ENCODE data around the gene ARHGAP20.
A peak's percentile ranks its signal among the peaks of the same experiment; 100 is the strongest.

DNA sequence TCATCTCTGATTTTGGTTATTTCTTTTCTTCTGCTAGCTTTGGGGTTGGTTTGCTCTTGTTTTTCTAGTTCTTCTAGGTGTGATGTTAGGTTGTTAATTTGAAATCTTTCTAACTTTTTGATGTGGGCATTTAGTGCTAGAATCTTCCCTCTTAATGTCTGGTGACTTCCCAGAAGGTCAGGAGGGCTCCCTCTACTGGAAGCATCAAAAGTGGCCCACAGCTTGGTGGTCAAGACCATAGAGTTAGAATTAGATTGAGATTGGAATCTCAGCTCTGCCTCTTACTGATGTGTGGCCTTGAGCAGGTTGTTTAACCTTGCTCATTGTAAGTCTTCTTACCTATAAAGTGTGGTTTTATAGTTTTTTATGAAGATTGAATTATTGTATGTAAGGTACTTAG lies 183.2 kb downstream of the ARHGAP20 start:
- TF ChIP-seq TEAD4 (IDR thresholded peaks at IDR 0.05; ENCODE audit: low read depth, low read length) (no peak), BRCA1 (IDR thresholded peaks at IDR 0.05; ENCODE audit: low read depth, low read length) (no peak)
- TF ChIP-seq, protein P1, sequence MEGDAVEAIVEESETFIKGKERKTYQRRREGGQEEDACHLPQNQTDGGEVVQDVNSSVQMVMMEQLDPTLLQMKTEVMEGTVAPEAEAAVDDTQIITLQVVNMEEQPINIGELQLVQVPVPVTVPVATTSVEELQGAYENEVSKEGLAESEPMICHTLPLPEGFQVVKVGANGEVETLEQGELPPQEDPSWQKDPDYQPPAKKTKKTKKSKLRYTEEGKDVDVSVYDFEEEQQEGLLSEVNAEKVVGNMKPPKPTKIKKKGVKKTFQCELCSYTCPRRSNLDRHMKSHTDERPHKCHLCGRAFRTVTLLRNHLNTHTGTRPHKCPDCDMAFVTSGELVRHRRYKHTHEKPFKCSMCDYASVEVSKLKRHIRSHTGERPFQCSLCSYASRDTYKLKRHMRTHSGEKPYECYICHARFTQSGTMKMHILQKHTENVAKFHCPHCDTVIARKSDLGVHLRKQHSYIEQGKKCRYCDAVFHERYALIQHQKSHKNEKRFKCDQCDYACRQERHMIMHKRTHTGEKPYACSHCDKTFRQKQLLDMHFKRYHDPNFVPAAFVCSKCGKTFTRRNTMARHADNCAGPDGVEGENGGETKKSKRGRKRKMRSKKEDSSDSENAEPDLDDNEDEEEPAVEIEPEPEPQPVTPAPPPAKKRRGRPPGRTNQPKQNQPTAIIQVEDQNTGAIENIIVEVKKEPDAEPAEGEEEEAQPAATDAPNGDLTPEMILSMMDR (IDR thresholded peaks at IDR 0.05; ENCODE audit: control extremely low read depth in 1 of 3, insufficient read depth in 1 of 3, low read depth in 1 of 3, low read length in 3 of 3), result peak; percentile 40 to 63 (median 61)

Data from H1 (cell line).